Measurements from ENCODE around the gene NR1I2.

DNA sequence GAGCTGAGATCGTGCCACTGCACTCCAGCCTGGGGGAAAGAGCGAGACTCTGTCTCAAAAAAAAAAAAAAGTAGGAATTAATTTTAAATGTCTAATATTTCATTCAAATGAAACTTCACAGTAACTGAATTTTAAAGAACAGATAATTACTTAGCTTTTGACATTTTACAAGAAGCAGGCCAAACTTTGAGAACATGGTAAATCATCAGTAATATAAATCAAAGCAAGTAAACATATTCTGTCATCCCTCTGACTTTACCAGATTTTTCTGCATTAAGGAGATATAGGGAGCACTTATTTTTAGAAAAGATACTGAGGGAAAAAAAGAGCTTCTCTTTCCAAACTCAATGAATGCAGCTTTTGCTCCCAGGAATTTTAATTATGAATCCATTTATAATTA is 37.0 kb downstream of the NR1I2 start:
- TF ChIP-seq, protein P1, sequence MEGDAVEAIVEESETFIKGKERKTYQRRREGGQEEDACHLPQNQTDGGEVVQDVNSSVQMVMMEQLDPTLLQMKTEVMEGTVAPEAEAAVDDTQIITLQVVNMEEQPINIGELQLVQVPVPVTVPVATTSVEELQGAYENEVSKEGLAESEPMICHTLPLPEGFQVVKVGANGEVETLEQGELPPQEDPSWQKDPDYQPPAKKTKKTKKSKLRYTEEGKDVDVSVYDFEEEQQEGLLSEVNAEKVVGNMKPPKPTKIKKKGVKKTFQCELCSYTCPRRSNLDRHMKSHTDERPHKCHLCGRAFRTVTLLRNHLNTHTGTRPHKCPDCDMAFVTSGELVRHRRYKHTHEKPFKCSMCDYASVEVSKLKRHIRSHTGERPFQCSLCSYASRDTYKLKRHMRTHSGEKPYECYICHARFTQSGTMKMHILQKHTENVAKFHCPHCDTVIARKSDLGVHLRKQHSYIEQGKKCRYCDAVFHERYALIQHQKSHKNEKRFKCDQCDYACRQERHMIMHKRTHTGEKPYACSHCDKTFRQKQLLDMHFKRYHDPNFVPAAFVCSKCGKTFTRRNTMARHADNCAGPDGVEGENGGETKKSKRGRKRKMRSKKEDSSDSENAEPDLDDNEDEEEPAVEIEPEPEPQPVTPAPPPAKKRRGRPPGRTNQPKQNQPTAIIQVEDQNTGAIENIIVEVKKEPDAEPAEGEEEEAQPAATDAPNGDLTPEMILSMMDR (IDR thresholded peaks at IDR 0.05): no peak
- TF ChIP-seq POLR2A (IDR thresholded peaks at IDR 0.05): no peak

All from adrenal gland (tissue), 5 donors.